ENCODE data around the gene STAB2.

The STAB2 gene, protein sequence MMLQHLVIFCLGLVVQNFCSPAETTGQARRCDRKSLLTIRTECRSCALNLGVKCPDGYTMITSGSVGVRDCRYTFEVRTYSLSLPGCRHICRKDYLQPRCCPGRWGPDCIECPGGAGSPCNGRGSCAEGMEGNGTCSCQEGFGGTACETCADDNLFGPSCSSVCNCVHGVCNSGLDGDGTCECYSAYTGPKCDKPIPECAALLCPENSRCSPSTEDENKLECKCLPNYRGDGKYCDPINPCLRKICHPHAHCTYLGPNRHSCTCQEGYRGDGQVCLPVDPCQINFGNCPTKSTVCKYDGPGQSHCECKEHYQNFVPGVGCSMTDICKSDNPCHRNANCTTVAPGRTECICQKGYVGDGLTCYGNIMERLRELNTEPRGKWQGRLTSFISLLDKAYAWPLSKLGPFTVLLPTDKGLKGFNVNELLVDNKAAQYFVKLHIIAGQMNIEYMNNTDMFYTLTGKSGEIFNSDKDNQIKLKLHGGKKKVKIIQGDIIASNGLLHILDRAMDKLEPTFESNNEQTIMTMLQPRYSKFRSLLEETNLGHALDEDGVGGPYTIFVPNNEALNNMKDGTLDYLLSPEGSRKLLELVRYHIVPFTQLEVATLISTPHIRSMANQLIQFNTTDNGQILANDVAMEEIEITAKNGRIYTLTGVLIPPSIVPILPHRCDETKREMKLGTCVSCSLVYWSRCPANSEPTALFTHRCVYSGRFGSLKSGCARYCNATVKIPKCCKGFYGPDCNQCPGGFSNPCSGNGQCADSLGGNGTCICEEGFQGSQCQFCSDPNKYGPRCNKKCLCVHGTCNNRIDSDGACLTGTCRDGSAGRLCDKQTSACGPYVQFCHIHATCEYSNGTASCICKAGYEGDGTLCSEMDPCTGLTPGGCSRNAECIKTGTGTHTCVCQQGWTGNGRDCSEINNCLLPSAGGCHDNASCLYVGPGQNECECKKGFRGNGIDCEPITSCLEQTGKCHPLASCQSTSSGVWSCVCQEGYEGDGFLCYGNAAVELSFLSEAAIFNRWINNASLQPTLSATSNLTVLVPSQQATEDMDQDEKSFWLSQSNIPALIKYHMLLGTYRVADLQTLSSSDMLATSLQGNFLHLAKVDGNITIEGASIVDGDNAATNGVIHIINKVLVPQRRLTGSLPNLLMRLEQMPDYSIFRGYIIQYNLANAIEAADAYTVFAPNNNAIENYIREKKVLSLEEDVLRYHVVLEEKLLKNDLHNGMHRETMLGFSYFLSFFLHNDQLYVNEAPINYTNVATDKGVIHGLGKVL (N-terminal part only)

DNA sequence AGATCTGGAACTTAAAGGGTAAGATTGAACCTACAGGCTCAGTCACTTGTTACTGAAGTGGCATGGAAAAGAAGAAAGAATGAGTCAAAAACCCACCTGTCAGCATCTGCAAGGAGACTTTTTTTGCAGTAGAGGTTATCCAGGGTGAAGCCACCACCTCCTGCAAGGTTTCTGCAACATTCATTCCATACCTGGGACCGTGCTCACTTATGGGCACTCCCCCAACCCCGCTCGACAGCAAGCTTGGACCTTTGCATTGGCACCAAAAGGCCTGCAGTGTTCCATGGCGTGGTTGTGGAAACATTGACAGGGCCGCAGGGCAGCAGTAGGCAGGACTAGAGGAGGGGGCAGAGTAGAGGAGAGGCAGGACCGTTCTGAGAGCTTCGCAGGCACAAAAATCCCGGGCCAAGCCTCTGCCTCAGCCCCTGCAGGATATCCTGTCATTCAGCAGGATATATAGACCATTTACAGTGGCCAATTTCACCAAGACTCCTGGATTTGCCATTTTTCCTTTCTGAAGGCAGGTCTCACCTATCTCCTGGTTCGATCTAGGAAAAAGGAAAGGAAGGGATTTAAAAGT is at the start of gene STAB2:
Gene STAB2 (plus strand): TSS at position 483 of the 580 bp plus-strand sequence. CDS start 204 bp downstream, outside the sequence.
- H3K4me1 ChIP-seq (ENCODE audit: insufficient read depth, low read length) = no peaks in the 10 kb centered on the region
- H3K9ac ChIP-seq (ENCODE audit: low read depth, low read length) = no peak within 1 kb of the TSS
- no peaks in the 10 kb centered on the region for H3K9me3 ChIP-seq (ENCODE audit: control insufficient read depth, insufficient read depth, low read length)
- H3K36me3 ChIP-seq (ENCODE audit: insufficient read depth, low read length) = no peaks in the 10 kb centered on the region

DNA sequence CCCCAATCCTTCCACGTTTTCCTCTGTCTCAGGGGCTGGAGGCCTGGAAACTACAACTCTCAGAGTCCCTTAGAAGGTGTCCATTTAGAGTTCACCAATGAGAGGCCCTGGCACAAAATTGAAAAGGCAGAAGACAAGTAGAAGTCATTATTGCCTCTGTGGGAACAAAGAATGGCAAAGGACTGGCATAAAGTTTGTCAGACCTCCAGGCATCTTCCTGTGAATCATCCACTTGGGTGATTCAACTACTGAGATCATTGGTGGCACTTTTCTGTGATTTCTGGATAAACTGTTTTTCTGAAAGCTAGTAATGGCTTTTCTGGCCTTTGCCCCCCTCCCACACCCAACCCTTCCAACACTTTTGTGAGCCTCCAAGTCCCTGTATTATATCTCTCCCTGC is 48.7 kb upstream of the STAB2 start:
- no peak overlapping the region for H3K9ac ChIP-seq (ENCODE audit: low read depth, low read length)
- no peaks in the 10 kb centered on the region for H3K9me3 ChIP-seq (ENCODE audit: control insufficient read depth, insufficient read depth, low read length)
- no peaks in the 10 kb centered on the region for H3K4me1 ChIP-seq (ENCODE audit: insufficient read depth, low read length)
- H3K36me3 ChIP-seq (ENCODE audit: insufficient read depth, low read length) = no peaks in the 10 kb centered on the region

DNA sequence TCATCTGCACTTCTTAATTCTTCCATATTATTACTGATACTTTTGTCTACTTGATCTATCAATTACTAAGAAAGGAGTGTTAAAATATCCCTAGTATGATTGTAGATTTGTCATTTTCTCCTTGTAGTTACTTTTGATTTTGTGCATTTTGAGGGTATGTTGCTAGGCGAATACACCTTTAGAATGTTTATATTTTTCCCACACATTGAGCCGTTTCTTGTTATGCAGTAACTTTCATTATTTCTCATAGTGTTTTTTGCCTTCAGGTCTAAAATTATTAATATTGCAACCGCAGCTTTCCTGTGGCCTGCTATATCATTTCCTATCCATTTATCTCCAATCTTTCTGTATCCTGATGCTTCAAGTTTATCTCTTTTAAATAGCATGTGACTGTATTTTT is 46.8 kb upstream of the STAB2 start:
- H3K36me3 ChIP-seq (ENCODE audit: insufficient read depth, low read length) = no peaks in the 10 kb centered on the region

DNA sequence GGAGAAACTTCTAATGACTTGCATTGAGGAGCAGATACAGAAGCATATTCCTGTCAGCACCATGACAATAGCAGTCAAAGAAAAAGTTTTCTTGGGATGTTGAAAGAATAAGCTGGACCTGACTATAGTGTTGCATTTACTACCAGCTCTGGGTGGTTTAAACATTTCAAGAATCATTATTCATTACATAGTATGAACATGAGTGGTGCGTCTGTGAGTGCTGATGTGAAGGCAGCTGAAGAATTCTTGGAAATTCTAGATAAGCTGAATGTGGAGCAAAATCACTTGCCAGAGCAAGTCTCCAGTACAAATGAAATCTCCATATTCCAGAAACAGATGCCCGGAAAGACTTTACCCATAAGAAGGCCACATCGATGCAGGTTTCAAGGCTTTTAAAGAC is 45.0 kb upstream of the STAB2 start:
- no peaks in the 10 kb centered on the region for H3K36me3 ChIP-seq (ENCODE audit: insufficient read depth, low read length)
- no peaks in the 10 kb centered on the region for H3K4me1 ChIP-seq (ENCODE audit: insufficient read depth, low read length)
- H3K9me3 ChIP-seq (ENCODE audit: control insufficient read depth, insufficient read depth, low read length) = no peaks in the 10 kb centered on the region
- no peak overlapping the region for H3K9ac ChIP-seq (ENCODE audit: low read depth, low read length)

More for the DNA sequence above, 46.8 kb upstream of the STAB2 start:
- Histone ChIP-seq H3K9ac (ENCODE audit: low read depth, low read length) (no peak overlapping the region), H3K9me3 (ENCODE audit: control insufficient read depth, insufficient read depth, low read length) (no peaks in the 10 kb centered on the region), H3K4me1 (ENCODE audit: insufficient read depth, low read length) (no peaks in the 10 kb centered on the region)

DNA sequence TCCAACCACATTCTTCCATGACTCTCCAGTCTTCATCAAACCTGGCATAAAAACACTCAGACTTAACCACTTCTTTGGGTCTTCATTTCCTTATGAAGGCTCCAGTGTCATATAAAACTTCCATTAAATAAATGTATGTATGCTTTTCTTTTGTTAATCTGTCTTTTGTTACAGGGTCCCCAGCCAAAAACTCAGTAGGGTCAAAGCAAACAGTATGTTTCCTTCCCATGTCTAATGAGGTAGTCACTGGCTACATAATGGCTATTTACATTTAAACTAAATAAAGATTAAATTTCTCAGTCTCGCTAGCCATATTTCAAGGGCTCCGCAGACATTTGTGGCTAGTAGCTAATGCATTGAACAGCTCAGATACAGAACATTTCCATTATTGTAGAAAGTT is 40.1 kb upstream of the STAB2 start:
- Histone ChIP-seq H3K9ac (ENCODE audit: low read depth, low read length) (no peak overlapping the region), H3K9me3 (ENCODE audit: control insufficient read depth, insufficient read depth, low read length) (no peaks in the 10 kb centered on the region), H3K4me1 (ENCODE audit: insufficient read depth, low read length) (no peaks in the 10 kb centered on the region), H3K36me3 (ENCODE audit: insufficient read depth, low read length) (no peaks in the 10 kb centered on the region)

DNA sequence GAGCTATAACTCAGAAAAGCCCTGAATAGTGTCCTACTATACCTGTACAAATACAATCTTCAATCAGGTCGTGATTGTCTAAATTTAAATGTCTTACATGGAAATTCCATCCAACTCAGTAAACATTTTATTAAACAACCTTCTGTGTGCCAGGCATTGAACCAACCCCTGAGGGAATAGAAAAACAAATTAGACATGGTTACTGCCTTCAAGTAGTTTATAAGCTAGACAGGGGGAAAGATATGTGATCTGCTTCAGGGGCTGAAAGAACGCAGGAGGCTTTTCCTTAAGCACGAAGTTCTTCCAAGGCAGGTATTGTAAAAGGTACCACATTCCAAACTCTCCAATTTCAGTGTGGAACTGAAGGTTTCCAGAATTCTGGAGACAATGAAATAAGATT is 39.7 kb upstream of the STAB2 start:
- Histone ChIP-seq H3K9me3 (ENCODE audit: control insufficient read depth, insufficient read depth, low read length) (no peaks in the 10 kb centered on the region), H3K4me1 (ENCODE audit: insufficient read depth, low read length) (no peaks in the 10 kb centered on the region), H3K36me3 (ENCODE audit: insufficient read depth, low read length) (no peaks in the 10 kb centered on the region), H3K9ac (ENCODE audit: low read depth, low read length) (no peak overlapping the region)

DNA sequence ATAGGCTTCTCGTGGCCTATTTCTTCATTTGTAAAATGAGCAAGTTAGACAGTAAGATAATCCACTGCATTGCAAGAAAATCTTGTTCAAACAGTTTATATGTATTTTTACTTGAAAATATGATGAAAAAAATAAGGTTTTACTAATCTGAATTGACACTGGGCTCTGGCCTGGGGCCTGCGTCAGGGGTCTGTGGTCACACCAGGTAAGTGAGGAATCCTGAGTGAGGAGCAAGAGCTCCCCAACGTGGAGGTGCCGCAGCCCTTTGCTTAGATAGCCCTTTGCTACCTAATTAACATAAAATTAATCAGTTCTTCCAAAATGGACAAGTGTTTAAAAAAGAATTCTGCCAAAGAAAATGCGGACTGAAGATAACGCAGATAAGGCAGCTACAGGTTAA is 39.1 kb upstream of the STAB2 start:
- Histone ChIP-seq H3K4me1 (ENCODE audit: insufficient read depth, low read length) (no peaks in the 10 kb centered on the region), H3K9me3 (ENCODE audit: control insufficient read depth, insufficient read depth, low read length) (no peaks in the 10 kb centered on the region), H3K9ac (ENCODE audit: low read depth, low read length) (no peak overlapping the region), H3K36me3 (ENCODE audit: insufficient read depth, low read length) (no peaks in the 10 kb centered on the region)

DNA sequence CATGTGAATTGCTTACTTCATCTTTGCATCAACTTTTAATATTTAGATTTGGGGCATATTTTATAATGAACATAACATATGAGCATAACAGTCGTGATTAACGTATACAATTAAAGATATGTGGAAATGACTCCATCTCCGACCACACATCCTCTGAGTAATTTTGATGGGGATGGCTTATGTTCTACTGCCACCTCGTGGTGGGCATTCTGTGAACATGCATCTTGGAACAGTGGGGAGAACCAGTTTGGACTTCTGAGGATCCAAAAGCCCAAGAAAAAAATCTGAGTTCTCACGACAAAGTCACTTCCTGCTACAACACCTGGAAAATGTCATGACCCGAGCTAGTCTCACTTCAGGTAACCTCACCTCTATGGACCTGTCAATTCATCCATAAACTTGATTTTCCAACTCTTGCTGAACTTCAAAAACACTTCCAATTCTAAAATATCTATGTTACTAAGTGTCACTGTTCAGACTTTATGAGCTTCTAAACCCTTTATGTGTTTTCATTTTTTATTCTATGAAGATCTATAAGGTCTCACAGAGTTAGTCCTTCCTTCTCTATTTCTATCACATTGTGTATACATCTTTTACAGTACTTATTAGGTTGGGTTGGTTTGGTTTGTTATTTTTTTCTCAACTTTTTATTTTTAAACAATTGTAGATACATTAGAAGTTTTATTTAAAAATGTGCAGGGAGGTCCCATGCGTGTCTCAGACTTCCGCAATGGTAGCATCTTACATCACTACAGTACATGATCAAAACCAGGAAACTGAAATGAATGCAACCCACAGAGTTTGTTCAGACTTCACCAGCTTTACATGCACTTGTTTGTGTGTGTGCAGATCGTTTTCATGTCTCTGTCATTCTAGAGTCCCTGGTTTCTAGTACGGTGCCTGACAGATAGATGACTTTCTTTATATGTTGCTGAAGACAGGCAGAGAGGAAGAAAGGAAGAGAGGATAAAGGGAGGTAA is 38.2 kb upstream of the STAB2 start:
- Histone ChIP-seq H3K4me1 (ENCODE audit: insufficient read depth, low read length) (no peaks in the 10 kb centered on the region), H3K9ac (ENCODE audit: low read depth, low read length) (no peak overlapping the region), H3K36me3 (ENCODE audit: insufficient read depth, low read length) (no peaks in the 10 kb centered on the region), H3K9me3 (ENCODE audit: control insufficient read depth, insufficient read depth, low read length) (no peaks in the 10 kb centered on the region)

DNA sequence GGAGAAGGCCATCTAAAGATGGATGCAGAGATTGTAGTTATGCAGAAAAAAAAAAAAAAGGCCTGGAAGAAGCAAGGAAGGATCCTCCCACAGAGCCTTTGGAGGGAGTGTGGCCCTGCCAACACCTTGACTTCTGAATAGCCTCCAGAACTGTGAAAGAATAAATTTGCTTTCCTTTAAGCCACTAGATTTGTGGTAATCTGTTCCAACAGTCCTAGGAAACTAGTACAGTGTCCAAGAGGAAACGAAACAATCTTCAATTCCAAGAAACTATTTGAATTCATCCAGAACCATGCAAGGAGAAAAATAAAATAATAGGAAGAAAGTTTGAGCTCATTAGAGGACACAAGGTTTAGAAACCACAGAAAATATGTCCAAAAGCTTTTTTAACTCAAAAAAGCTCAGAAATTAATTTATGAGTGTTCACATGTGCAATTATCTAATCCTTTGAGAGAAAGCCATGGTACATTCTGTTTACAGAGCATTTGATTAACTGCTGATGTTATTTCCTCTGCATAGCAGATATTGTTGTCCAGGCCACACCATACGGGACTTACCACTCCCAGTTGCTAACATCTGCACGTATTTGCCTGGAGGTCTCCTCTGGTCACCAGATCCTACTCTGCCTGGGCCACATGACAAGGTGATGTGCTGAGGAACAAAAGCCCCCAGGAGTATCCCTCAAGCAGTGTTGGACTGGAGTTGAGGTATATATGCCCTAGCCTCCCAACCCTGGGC is 30.0 kb upstream of the STAB2 start:
- H3K36me3 ChIP-seq (ENCODE audit: insufficient read depth, low read length) = no peaks in the 10 kb centered on the region
- H3K9me3 ChIP-seq (ENCODE audit: control insufficient read depth, insufficient read depth, low read length) = peaks cover 14% of the 10 kb centered on the region
- no peaks in the 10 kb centered on the region for H3K4me1 ChIP-seq (ENCODE audit: insufficient read depth, low read length)
- H3K9ac ChIP-seq (ENCODE audit: low read depth, low read length) = no peak overlapping the region

DNA sequence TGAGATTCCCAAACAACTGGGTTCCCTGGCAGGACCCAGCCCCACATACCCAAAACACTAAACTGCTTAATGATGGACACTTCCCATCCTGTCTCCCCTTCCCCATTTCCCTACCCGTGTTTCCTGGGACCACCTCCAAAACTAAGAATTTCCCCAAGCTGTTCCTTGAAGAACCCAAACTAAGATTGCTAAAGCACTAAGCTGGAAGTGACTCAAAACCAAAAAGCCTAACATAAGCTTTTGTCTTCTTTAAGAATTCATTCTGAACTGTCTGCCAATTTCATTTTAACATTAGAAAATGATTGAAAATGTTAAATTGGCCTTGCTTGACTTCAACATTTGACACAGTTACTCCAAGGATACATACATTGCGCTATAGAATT is 29.5 kb upstream of the STAB2 start:
- Histone ChIP-seq H3K36me3 (ENCODE audit: insufficient read depth, low read length) (no peaks in the 10 kb centered on the region), H3K9me3 (ENCODE audit: control insufficient read depth, insufficient read depth, low read length) (peaks cover 17% of the 10 kb centered on the region), H3K9ac (ENCODE audit: low read depth, low read length) (no peak overlapping the region), H3K4me1 (ENCODE audit: insufficient read depth, low read length) (no peaks in the 10 kb centered on the region)

DNA sequence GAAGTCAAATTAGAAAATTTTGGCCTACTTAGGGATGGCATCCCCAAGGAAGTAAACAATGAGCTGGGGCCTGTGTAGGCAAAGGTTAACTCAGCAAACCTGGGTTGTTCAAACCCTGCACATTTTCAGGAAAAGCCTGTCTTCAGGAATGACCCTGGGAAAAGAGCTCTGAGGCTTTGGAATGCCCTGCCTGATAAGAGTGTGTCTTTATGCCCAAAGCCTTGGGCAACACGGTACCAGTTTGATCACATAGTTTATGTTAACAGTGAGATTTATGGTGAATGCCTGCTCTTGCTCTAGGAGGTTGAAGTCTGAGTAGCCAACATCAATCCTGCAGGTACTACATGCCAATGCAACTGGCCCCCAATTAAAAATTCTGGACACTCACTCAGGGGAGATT is 28.2 kb upstream of the STAB2 start:
- Histone ChIP-seq H3K36me3 (ENCODE audit: insufficient read depth, low read length) (no peaks in the 10 kb centered on the region), H3K4me1 (ENCODE audit: insufficient read depth, low read length) (no peaks in the 10 kb centered on the region), H3K9ac (ENCODE audit: low read depth, low read length) (no peak overlapping the region), H3K9me3 (ENCODE audit: control insufficient read depth, insufficient read depth, low read length) (peaks cover 20% of the 10 kb centered on the region)

DNA sequence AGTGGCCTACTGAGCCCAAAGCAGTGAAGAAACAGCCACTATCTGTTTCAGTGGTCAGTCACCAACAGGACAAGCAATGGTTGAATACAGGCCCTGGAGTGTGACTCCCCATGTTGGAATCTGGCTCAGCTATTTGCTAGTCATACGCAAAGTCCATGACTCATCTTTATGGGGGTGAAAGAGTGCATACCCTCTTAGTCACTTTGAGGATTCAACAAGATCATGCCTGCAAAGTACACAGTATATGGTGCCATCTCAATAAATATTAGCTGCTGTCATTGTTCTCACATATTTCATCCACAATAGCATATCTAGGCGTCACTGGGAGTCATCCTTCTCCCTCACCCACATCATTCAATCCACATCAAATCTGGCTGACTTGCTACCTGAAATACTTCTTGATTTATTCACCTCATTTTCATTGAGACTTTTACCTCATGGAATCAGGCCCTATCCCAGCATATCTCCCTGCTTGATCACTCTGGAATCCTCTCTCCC is 26.4 kb upstream of the STAB2 start:
- Histone ChIP-seq H3K36me3 (ENCODE audit: insufficient read depth, low read length) (no peaks in the 10 kb centered on the region), H3K9me3 (ENCODE audit: control insufficient read depth, insufficient read depth, low read length) (peaks cover 15% of the 10 kb centered on the region), H3K9ac (ENCODE audit: low read depth, low read length) (no peak overlapping the region), H3K4me1 (ENCODE audit: insufficient read depth, low read length) (no peaks in the 10 kb centered on the region)
